WTC11 (cell line): ENCODE results near the gene RABGEF1. TPM values are rescaled to one million over a fixed set of nuclear protein-coding genes. Genes with fewer than 3 reads are reported as not detected.
A peak's percentile ranks its signal among the peaks of the same experiment; 100 is the strongest.

ENCODE experiments used
- ATAC-seq: fragments of 200-7000 bp; cut with Tn5 transposase; 2 replicates; pipeline ENCODE4 v1.10.0; 2021; ENCODE audit warnings: mild to moderate bottlenecking, moderate library complexity
- CTCF ChIA-PET: fragments of 300-600 bp; sonication (Branson Sonifier 250); formaldehyde crosslinking; loops from one replicate; lab custom pipeline; 2021; ENCODE audit warnings: antibody characterized with exemption; lab: Charles Lee
- POLR2A ChIA-PET: fragments of 350-600 bp; sonication (Branson Sonifier 250); formaldehyde crosslinking; loops from one replicate; lab custom pipeline; 2021; ENCODE audit warnings: antibody characterized with exemption; lab: Charles Lee
- DNase-seq: peaks from one replicate; pipeline ENCODE4 v3.0.0; 2021; ENCODE audit warnings: low spot score
- H3K27ac Mint-ChIP-seq: 2 replicates; pipeline ENCODE4 v1.8.0; 2021; ENCODE audit warnings: mixed read lengths
- H3K27me3 Mint-ChIP-seq: 2 replicates; pipeline ENCODE4 v1.8.0; 2021; ENCODE audit warnings: low read depth, mild to moderate bottlenecking, moderate library complexity, mixed read lengths
- H3K36me3 Mint-ChIP-seq: 2 replicates; pipeline ENCODE4 v1.8.0; 2021; ENCODE audit warnings: mixed read lengths
- H3K4me1 Mint-ChIP-seq: 2 replicates; pipeline ENCODE4 v1.8.0; 2022; ENCODE audit warnings: mixed read lengths
- H3K4me3 Mint-ChIP-seq: 2 replicates; pipeline ENCODE4 v1.8.0; 2021; ENCODE audit warnings: mild to moderate bottlenecking, moderate library complexity, mixed read lengths
- H3K9me3 Mint-ChIP-seq: 2 replicates; pipeline ENCODE4 v1.8.0; 2021; ENCODE audit warnings: mixed read lengths
- ATF2 ChIP-seq: sonication (generic); formaldehyde crosslinking; IDR thresholded peaks from 2 replicates; pipeline ENCODE4 v1.8.1; 2022; ENCODE audit warnings: low read depth, missing genetic modification reagents, borderline replicate concordance
- CBFB ChIP-seq: sonication (generic); formaldehyde crosslinking; IDR thresholded peaks from 2 replicates; pipeline ENCODE4 v1.8.1; 2022; ENCODE audit warnings: mild to moderate bottlenecking, low read depth, missing genetic modification reagents
- CREM ChIP-seq: sonication (generic); formaldehyde crosslinking; IDR thresholded peaks from 2 replicates; pipeline ENCODE4 v1.8.1; 2022; ENCODE audit warnings: mild to moderate bottlenecking, missing genetic modification reagents, moderate library complexity
- E2F1 ChIP-seq: sonication (generic); formaldehyde crosslinking; IDR thresholded peaks from 2 replicates; pipeline ENCODE4 v1.8.0; 2022; ENCODE audit warnings: mild to moderate bottlenecking, missing genetic modification reagents
- E2F5 ChIP-seq: sonication (generic); formaldehyde crosslinking; IDR thresholded peaks from 2 replicates; pipeline ENCODE4 v1.8.1; 2022; ENCODE audit warnings: mild to moderate bottlenecking, moderate library complexity, missing genetic modification reagents
- EMX1 ChIP-seq: fragments of 250-450 bp; sonication (Bioruptor Pico); IDR thresholded peaks from 2 replicates; pipeline ENCODE4 v1.8.0; 2021; ENCODE audit warnings: mild to moderate bottlenecking
- ESRRA ChIP-seq: sonication (generic); formaldehyde crosslinking; IDR thresholded peaks from 2 replicates; pipeline ENCODE4 v1.8.1; 2022; ENCODE audit warnings: mild to moderate bottlenecking, missing genetic modification reagents, borderline replicate concordance
- FOXP4 ChIP-seq: sonication (generic); formaldehyde crosslinking; IDR thresholded peaks from 2 replicates; pipeline ENCODE4 v1.8.0; 2022; ENCODE audit warnings: mild to moderate bottlenecking, missing genetic modification reagents
- GRHL2 ChIP-seq: fragments of 250-450 bp; sonication (Bioruptor Pico); IDR thresholded peaks from 2 replicates; pipeline ENCODE4 v1.8.0; 2022; ENCODE audit warnings: mild to moderate bottlenecking, moderate library complexity; ENCODE audit not compliant: insufficient replicate concordance, severe bottlenecking
- GTF2I ChIP-seq: fragments of 250-450 bp; sonication (Bioruptor Pico); conservative IDR thresholded peaks from 2 replicates; pipeline ENCODE4 v1.4.0; 2021; ENCODE audit warnings: mild to moderate bottlenecking
- SMAD3 ChIP-seq: sonication (generic); formaldehyde crosslinking; IDR thresholded peaks from 2 replicates; pipeline ENCODE4 v1.8.0; 2022; ENCODE audit warnings: missing genetic modification reagents, mild to moderate bottlenecking, borderline replicate concordance
- ZBTB21 ChIP-seq: sonication (generic); formaldehyde crosslinking; IDR thresholded peaks from 2 replicates; pipeline ENCODE4 v1.8.1; 2023; ENCODE audit warnings: mild to moderate bottlenecking, missing genetic modification reagents, borderline replicate concordance
- ZNF121 ChIP-seq: sonication (generic); formaldehyde crosslinking; IDR thresholded peaks from 2 replicates; pipeline ENCODE4 v1.8.0; 2023; ENCODE audit warnings: missing genetic modification reagents
- ZNF138 ChIP-seq: sonication (generic); formaldehyde crosslinking; conservative IDR thresholded peaks from 2 replicates; pipeline ENCODE4 v1.8.1; 2022; ENCODE audit warnings: mild to moderate bottlenecking, moderate library complexity, missing genetic modification reagents
- ZNF219 ChIP-seq: sonication (generic); formaldehyde crosslinking; IDR thresholded peaks from 2 replicates; pipeline ENCODE4 v1.8.0; 2023; ENCODE audit warnings: missing genetic modification reagents, mild to moderate bottlenecking, borderline replicate concordance
- ZNF232 ChIP-seq: sonication (generic); formaldehyde crosslinking; IDR thresholded peaks from 2 replicates; pipeline ENCODE4 v1.8.0; 2022; ENCODE audit warnings: mild to moderate bottlenecking, missing genetic modification reagents
- ZNF317 ChIP-seq: sonication (generic); formaldehyde crosslinking; IDR thresholded peaks from 2 replicates; pipeline ENCODE4 v1.8.1; 2023; ENCODE audit warnings: low read depth, mild to moderate bottlenecking, moderate library complexity, missing genetic modification reagents, borderline replicate concordance
- ZNF416 ChIP-seq: fragments of 250-450 bp; sonication (Bioruptor Pico); IDR thresholded peaks from 2 replicates; pipeline ENCODE4 v1.9.0; 2021; ENCODE audit warnings: mild to moderate bottlenecking, inconsistent platforms
- ZNF425 ChIP-seq: fragments of 250-450 bp; sonication (Bioruptor Pico); conservative IDR thresholded peaks from 2 replicates; pipeline ENCODE4 v1.9.0; 2021; ENCODE audit warnings: mild to moderate bottlenecking
- ZNF532 ChIP-seq: fragments of 250-450 bp; sonication (Bioruptor Pico); IDR thresholded peaks from 2 replicates; pipeline ENCODE4 v1.9.0; 2021; ENCODE audit warnings: mild to moderate bottlenecking, borderline replicate concordance
- total RNA-seq: library from RNA; stranded (reverse); gene quantifications from 3 replicates; pipeline ENCODE4 v1.2.3, GENCODE V29; 2021

RABGEF1 gene
- total RNA-seq, 1 experiment from 2014 or later, result 18.1 TPM

GRCh38 chr7:66699998-66700397, 40.5 kb upstream of the RABGEF1 start:
- CTCF ChIA-PET, result interaction anchor here (1.0 to 1.4 kb wide), 2 partner anchors 22 to 142 kb away, joined by 3 to 4 read pairs; no protein-coding TSS in a partner anchor
- H3K36me3 Mint-ChIP-seq, result no peaks in the 10 kb centered on the region
- no peak overlapping the region for H3K4me3 Mint-ChIP-seq
- DNase-seq (no peak), ATAC-seq (peak; percentile 25)
- H3K4me1 Mint-ChIP-seq, result no peaks in the 10 kb centered on the region; the same call in 1 of the 2 replicates
- POLR2A ChIA-PET, result no interaction called here
- TF ChIP-seq CREM (CRISPR knock-in tag) (no peak), ZNF232 (CRISPR knock-in tag) (no peak), ZNF138 (CRISPR knock-in tag) (no peak), ZNF425 (no peak), EMX1 (CRISPR knock-in tag) (no peak)
- H3K27ac Mint-ChIP-seq, result no peak overlapping the region
- H3K27me3 Mint-ChIP-seq, result no peaks in the 10 kb centered on the region
- no peaks in the 10 kb centered on the region for H3K9me3 Mint-ChIP-seq

GRCh38 chr7:66700633-66701131, 39.9 kb upstream of the RABGEF1 start:
- H3K4me3 Mint-ChIP-seq, result no peak overlapping the region
- H3K4me1 Mint-ChIP-seq, result no peaks in the 10 kb centered on the region; the same call in 1 of the 2 replicates
- no peaks in the 10 kb centered on the region for H3K9me3 Mint-ChIP-seq
- no peak overlapping the region; the same call in 1 of the 2 replicates for H3K27ac Mint-ChIP-seq
- ATAC-seq, result no peak
- no peaks in the 10 kb centered on the region for H3K27me3 Mint-ChIP-seq
- DNase-seq, result no peak
- H3K36me3 Mint-ChIP-seq, result no peaks in the 10 kb centered on the region
- TF ChIP-seq ZNF532 (CRISPR knock-in tag) (no peak), ZNF121 (no peak), ZNF416 (CRISPR knock-in tag) (no peak), ESRRA (no peak), E2F1 (CRISPR knock-in tag) (no peak), GTF2I (CRISPR knock-in tag) (no peak), E2F5 (CRISPR knock-in tag) (no peak)
- TF ChIP-seq, all 79 proteins: peak for 0
- ChIA-PET POLR2A (interaction anchor here (0.7 kb wide), 1 partner anchor 23 kb away, joined by 5 read pairs; no protein-coding TSS in a partner anchor), CTCF (interaction anchor here (1.0 kb wide), 1 partner anchor 23 kb away, joined by 3 read pairs; no protein-coding TSS in a partner anchor)

- peaks cover 30% of the 10 kb centered on the region for H3K36me3 Mint-ChIP-seq
- peaks cover 21% of the 10 kb centered on the region for H3K9me3 Mint-ChIP-seq
- DNase-seq, result no peak
- POLR2A ChIA-PET, result no interaction called here
- CTCF ChIA-PET, result no interaction called here
- no peak overlapping the region for H3K27ac Mint-ChIP-seq
- H3K4me1 Mint-ChIP-seq, result peaks cover 2% of the 10 kb centered on the region; the same call in 1 of the 2 replicates
- H3K4me3 Mint-ChIP-seq, result no peak overlapping the region
- no peaks in the 10 kb centered on the region for H3K27me3 Mint-ChIP-seq
- no peak for ATAC-seq
- no peak for TF ChIP-seq SMAD3
- no peak for TF ChIP-seq GRHL2 (CRISPR knock-in tag)
- no peak for TF ChIP-seq ATF2 (CRISPR knock-in tag)
- no peak for TF ChIP-seq ZNF138 (CRISPR knock-in tag)
- no peak for TF ChIP-seq ZNF317 (CRISPR knock-in tag)
- no peak for TF ChIP-seq CBFB (CRISPR knock-in tag)
- TF ChIP-seq FOXP4 (CRISPR knock-in tag), result no peak
- TF ChIP-seq ZNF219 (CRISPR knock-in tag), result no peak
- no peak for TF ChIP-seq ZBTB21 (CRISPR knock-in tag)
These were observed 32.7 kb upstream of the RABGEF1 start for GRCh38 chr7:66707825-66708224.
